ENCODE measurements around the gene TINAGL1.

The TINAGL1 gene

DNA sequence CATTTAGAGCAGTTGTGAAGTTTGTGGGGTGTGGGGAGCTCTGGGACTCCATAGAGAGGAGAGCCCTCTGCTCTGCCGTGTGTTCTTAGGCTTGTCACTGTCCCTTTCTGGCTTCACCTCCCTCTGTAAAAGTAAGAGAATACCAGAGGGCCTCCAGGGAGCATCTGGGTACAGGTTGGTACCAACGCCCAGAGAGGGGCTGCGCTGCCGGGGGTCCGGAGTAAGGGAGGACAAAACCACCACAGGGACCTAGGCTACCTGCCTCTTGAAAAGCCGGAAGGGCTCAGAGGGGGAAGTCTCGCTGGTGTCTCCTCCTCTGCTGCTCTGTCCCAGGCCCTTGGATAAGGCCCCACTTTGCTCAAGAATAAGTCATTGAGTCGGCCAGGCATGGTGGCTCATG is 3.1 kb upstream of the TINAGL1 start:
- Mint-ChIP-seq H3K9me3 (no peaks in the 10 kb centered on the region), H3K4me1 (peaks cover 3% of the 10 kb centered on the region), H3K4me3 (no peak overlapping the region), H3K27ac (no peak overlapping the region), H3K27me3 (peaks cover 32% of the 10 kb centered on the region), H3K36me3 (no peaks in the 10 kb centered on the region)
- no peak for DNase-seq
- CTCF ChIA-PET, result no interaction called here

DNA sequence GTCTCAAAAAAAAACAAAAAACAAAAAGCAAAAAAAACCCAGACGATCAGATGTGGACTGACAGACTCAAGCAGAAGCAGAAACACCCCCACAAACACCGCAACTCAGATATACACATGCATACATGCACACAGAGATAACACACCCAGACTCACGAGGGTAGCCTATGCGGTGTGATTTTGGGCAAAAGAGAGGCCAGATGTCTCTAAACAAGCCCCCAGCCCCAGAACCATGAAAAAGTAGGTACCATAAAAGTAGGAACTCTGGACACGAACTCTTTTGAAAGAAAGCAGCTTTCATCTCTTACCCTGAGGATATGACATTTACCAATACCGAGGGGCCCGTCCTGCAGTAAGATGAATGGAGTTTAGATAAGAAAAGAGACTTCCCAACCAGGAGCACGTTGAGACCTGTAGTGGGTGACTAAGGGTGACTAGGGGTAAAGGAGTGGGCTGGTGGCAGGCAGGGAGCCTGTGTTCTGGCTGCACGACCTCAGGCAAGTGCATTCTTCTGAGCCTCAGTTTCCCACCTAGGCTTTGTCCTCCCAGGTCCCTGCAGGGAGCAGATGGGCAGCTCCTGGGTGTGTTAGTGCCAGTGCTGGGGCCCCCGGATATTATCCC is 1.5 kb upstream of the TINAGL1 start:
- H3K9me3 Mint-ChIP-seq, result no peaks in the 10 kb centered on the region
- H3K4me3 Mint-ChIP-seq, result no peak overlapping the region
- no peak overlapping the region for H3K27ac Mint-ChIP-seq
- CTCF ChIA-PET, result no interaction called here
- peaks cover 3% of the 10 kb centered on the region for H3K4me1 Mint-ChIP-seq
- DNase-seq, result no peak
- H3K36me3 Mint-ChIP-seq, result no peaks in the 10 kb centered on the region
- H3K27me3 Mint-ChIP-seq, result peaks cover 19% of the 10 kb centered on the region

- CTCF ChIA-PET, result no interaction called here
- no peak overlapping the region for H3K4me3 Mint-ChIP-seq
- H3K9me3 Mint-ChIP-seq, result no peaks in the 10 kb centered on the region
- no peak for DNase-seq
- peaks cover 14% of the 10 kb centered on the region for H3K27me3 Mint-ChIP-seq
- no peaks in the 10 kb centered on the region for H3K36me3 Mint-ChIP-seq
- peaks cover 3% of the 10 kb centered on the region for H3K4me1 Mint-ChIP-seq
- no peak overlapping the region for H3K27ac Mint-ChIP-seq
Measured at GRCh38 chr1:31575369-31576140, 760 bp upstream of the TINAGL1 start.

- peaks cover 7% of the 10 kb centered on the region for H3K27me3 Mint-ChIP-seq
- no peaks in the 10 kb centered on the region for H3K9me3 Mint-ChIP-seq
- no peak overlapping the region for H3K27ac Mint-ChIP-seq
- H3K36me3 Mint-ChIP-seq, result no peaks in the 10 kb centered on the region
- H3K4me3 Mint-ChIP-seq, result no peak overlapping the region
- CTCF ChIA-PET, result interaction anchor here (2.1 kb wide), 1 partner anchor 14 kb away, joined by 4 read pairs; no protein-coding TSS in a partner anchor
- no peak for DNase-seq
- peaks cover 3% of the 10 kb centered on the region for H3K4me1 Mint-ChIP-seq
Measured at GRCh38 chr1:31576743-31577455, 584 bp downstream of the TINAGL1 start.

DNA sequence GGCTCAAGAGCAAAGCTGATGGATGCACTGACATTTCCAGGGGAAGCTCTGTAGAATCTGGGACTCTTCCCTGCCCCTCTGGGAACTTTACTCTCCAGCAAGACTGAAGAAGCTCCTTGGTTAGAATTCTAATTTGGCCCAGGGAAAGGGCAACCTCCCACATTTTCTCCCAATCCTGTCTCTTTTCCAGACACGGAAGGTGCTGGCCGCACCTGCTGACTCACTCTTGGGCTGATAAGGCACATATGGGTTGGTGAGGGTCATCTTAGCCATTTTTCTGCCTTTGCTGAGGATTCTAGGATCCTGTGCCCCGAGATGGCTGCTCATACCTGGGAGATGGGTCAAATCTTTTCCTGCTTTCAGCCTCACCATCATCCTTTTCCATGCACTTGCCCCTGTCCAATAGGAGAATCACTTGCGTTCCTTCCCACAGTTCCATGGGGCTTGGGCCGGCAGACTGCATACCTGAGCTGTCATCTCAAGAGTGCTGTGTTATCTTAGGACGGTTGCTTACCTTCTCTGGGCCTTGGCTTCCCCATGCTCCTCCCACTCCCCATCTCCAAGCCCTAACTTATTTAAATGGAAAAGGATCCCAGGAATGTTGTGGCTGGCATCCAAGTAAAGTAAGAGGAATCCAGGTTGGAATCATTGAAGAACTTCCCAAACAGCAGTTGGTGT is 1.3 kb downstream of the TINAGL1 start:
- Mint-ChIP-seq H3K9me3 (no peaks in the 10 kb centered on the region), H3K36me3 (no peaks in the 10 kb centered on the region), H3K27me3 (peaks cover 4% of the 10 kb centered on the region), H3K27ac (no peak overlapping the region), H3K4me3 (no peak overlapping the region), H3K4me1 (peaks cover 3% of the 10 kb centered on the region)
- CTCF ChIA-PET, result interaction anchor here (0.6 to 2.1 kb wide), 2 partner anchors 10 to 14 kb away, joined by 3 to 4 read pairs; no protein-coding TSS in a partner anchor
- no peak for DNase-seq

- Mint-ChIP-seq H3K27ac (no peak overlapping the region), H3K36me3 (no peaks in the 10 kb centered on the region), H3K4me1 (peaks cover 3% of the 10 kb centered on the region), H3K27me3 (peaks cover 3% of the 10 kb centered on the region), H3K9me3 (no peaks in the 10 kb centered on the region), H3K4me3 (no peak overlapping the region)
- DNase-seq, result no peak
- CTCF ChIA-PET, result no interaction called here
Measured at GRCh38 chr1:31579374-31579773, 3.1 kb downstream of the TINAGL1 start.

DNA sequence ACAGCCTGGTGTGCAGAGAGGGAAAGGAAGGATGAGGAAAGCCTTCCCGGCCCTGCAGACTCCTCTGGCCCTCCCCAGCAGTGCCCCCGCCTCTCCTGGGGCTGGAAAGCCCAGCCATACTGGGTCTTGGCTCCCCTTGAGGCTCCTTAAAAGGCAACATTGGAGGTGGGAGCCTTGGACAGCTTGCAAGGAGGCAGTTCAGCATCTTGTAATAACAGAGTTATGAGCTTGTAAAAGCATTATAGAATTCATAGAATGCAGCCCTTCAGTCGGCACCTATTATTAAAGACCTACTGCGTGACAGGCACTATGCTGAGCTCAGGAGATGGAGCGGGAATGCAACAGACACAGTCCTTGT is 4.2 kb downstream of the TINAGL1 start:
- Mint-ChIP-seq H3K4me1 (peaks cover 3% of the 10 kb centered on the region), H3K27me3 (peaks cover 3% of the 10 kb centered on the region), H3K9me3 (no peaks in the 10 kb centered on the region), H3K27ac (no peak overlapping the region), H3K36me3 (no peaks in the 10 kb centered on the region), H3K4me3 (no peak overlapping the region)
- CTCF ChIA-PET, result interaction anchor here (1.6 to 1.9 kb wide), 2 partner anchors 16 to 31 kb away, joined by 4 to 6 read pairs; no protein-coding TSS in a partner anchor
- DNase-seq, result no peak

- Mint-ChIP-seq H3K27ac (no peak overlapping the region), H3K4me3 (no peak overlapping the region), H3K4me1 (peaks cover 3% of the 10 kb centered on the region), H3K36me3 (no peaks in the 10 kb centered on the region), H3K9me3 (no peaks in the 10 kb centered on the region), H3K27me3 (peaks cover 3% of the 10 kb centered on the region)
- DNase-seq, result no peak
- CTCF ChIA-PET, result interaction anchor here (1.6 to 1.9 kb wide), 2 partner anchors 17 to 32 kb away, joined by 4 to 6 read pairs; no protein-coding TSS in a partner anchor
Measured at GRCh38 chr1:31580891-31581603, 4.7 kb downstream of the TINAGL1 start.

DNA sequence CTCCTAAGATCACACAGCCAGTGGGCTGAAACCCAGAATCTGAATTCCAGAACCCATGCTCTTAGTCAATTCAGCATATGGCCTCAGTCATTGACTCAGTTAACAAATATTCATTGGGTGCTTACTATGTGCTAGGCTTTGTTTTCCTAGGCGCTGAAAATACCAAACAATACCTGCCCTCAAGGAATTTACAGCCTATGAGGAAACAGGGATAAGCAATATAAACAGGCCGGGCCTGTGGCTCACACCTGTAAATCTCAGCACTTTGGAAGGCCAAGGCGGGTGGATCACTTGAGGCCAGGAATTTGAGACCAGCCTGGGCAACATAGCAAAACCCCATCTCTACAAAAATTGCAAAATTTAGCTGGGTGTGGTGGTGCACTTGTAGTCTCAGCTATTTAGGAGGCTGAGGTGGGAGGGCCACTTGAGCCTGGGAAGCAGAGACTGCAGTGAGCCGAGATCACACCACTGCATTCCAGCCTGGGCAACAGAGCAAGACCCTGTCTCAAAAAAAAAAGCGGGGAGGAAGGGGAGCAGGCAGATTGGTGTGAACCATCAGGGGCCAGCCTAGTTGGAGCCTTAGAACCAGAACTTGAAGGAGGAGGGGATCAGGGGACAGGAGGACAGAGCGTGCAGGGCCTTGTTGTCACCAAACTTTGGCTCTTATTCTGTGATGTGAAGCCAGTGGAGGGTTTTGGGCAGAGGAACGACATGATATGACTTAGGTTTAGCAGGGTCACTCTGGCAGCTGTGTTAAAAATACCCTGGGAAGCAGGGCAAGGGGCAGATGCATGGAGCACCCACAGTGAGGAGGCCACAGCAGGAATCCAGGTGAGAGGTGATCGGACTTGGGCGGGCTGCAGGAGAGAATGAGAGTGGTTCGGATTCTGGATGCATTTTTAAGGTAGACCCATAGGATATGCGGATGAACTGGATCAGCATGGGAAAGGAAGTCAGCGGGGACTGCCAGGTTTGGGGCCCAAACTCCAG is 5.8 kb downstream of the TINAGL1 start:
- Mint-ChIP-seq H3K27me3 (peaks cover 6% of the 10 kb centered on the region), H3K36me3 (no peaks in the 10 kb centered on the region), H3K9me3 (no peaks in the 10 kb centered on the region), H3K4me1 (no peaks in the 10 kb centered on the region), H3K27ac (no peak overlapping the region), H3K4me3 (no peak overlapping the region)
- no peak for DNase-seq
- CTCF ChIA-PET, result interaction anchor here (1.6 to 1.9 kb wide), 2 partner anchors 18 to 33 kb away, joined by 4 to 6 read pairs; no protein-coding TSS in a partner anchor

GRCh38 chr1:31583082-31583994 is 7.0 kb downstream of the TINAGL1 start:
- Mint-ChIP-seq H3K9me3 (no peaks in the 10 kb centered on the region), H3K4me3 (no peak overlapping the region), H3K4me1 (no peaks in the 10 kb centered on the region), H3K36me3 (no peaks in the 10 kb centered on the region), H3K27me3 (peaks cover 15% of the 10 kb centered on the region), H3K27ac (no peak overlapping the region)
- DNase-seq, result no peak
- CTCF ChIA-PET, result no interaction called here

DNA sequence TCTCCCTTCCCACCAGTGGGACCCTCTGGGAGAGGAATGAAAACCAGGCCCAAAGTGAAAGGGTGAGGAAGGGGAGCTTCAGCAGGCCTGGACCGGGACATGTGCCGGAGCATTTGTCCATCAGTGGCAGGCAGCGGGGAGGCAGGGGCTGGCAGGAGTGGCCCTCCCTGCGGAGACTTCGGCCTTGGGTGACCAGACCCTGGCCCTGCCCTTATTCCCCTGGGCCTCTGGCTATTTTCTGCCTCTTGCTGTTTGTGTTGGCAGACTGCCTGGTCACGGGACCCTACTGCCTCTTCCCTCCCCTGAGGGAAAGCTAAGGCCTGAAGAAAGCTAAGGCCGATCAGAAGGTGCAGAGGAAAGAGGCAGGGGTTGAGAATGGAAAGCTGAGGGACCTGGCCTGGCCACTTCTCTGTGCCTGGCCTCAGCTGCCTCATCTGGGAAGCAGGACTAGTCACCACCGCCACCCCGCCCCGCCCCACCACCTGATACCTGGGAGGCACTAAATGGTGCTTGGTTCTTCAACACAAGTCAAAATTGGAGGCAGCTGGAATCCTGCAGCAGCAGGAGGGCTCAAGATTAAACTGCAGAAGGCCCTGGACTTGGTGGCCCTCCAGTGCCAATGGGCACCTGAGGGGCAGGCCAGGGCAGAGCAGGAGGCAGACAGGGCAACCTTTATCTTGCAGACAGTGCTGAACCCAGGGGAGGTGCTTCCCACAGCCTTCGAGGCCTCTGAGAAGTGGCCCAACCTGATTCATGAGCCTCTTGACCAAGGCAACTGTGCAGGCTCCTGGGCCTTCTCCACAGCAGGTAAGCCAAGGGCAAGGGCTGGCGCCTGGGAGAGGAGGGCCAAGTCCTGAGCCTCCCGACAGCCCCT is 7.9 kb downstream of the TINAGL1 start:
- CTCF ChIA-PET, result no interaction called here
- no peaks in the 10 kb centered on the region for H3K4me1 Mint-ChIP-seq

More for the DNA sequence above, 7.9 kb downstream of the TINAGL1 start:
- DNase-seq, result no peak
- Mint-ChIP-seq H3K27me3 (peaks cover 21% of the 10 kb centered on the region), H3K4me3 (no peak overlapping the region), H3K27ac (no peak overlapping the region), H3K36me3 (no peaks in the 10 kb centered on the region), H3K9me3 (no peaks in the 10 kb centered on the region)
